Right lobe of liver (tissue), 4 donors: Measurements from ENCODE around the gene NFS1.

Source experiments
- CTCF ChIP-seq, 4 donors: fragments of 200-600 bp in 3 of 4; fragments of 450-650 bp in 1 of 4; IDR thresholded peaks; one replicate each; pipeline versions ENCODE4 v1.5.1 to v1.8.0; 2016 to 2022; ENCODE audit warnings: antibody characterized with exemption in 4 of 4, mild to moderate bottlenecking in 2 of 4
- POLR2A ChIP-seq: fragments of 450-650 bp; IDR thresholded peaks from one replicate; pipeline ENCODE4 v1.6.1; 2017; ENCODE audit warnings: antibody characterized with exemption, mild to moderate bottlenecking
- donor health status: DM: no; HTN: no; CAD: no.
- donor health status: DM: no; HTN: no; CAD: no.
- donor health status: DM: no; HTN: yes; CAD: no.

- no peak for TF ChIP-seq CTCF (IDR thresholded peaks at IDR 0.05)
- no peak for TF ChIP-seq POLR2A
Measured at GRCh38 chr20:35704514-35705261, 5.5 kb upstream of the NFS1 start.
